ENCODE data around the gene ADAMTS17.

- TF ChIP-seq CTCF (IDR thresholded peaks at IDR 0.05 in 4 of 5, conservative IDR thresholded peaks at IDR 0.05 in 1 of 5) (no peak), POLR2A (IDR thresholded peaks at IDR 0.05) (no peak)
These were observed 386.2 kb downstream of the ADAMTS17 start for GRCh38 chr15:99955532-99955931.
